Measurements from ENCODE around the gene COL23A1.

- TF ChIP-seq CTCF (IDR thresholded peaks at IDR 0.05) (no peak), POLR2A (IDR thresholded peaks at IDR 0.05; ENCODE audit: low read depth) (no peak), POLR2AphosphoS5 (IDR thresholded peaks at IDR 0.05) (no peak)
These were observed 43.0 kb downstream of the COL23A1 start for GRCh38 chr5:178547052-178547666.
